GM06990 (cell line): ENCODE data around the gene EAF1.

ENCODE experiments used
- DNase-seq: peaks from one replicate; pipeline ENCODE4 v3.0.0-alpha.2; 2011; ENCODE audit not compliant: insufficient read length; ENCODE audit errors: extremely low read depth
- H3K27me3 ChIP-seq: replicated peaks from 2 replicates; pipeline ENCODE4 v1.6.0; 2011; ENCODE audit warnings: low read length; ENCODE audit not compliant: control insufficient read depth, insufficient read depth
- H3K36me3 ChIP-seq: 2 replicates; pipeline ENCODE4 v1.5.1; 2011; ENCODE audit warnings: low read length; ENCODE audit not compliant: control insufficient read depth, insufficient read depth
- H3K4me3 ChIP-seq: replicated peaks from 2 replicates; pipeline ENCODE4 v1.5.1; 2011; ENCODE audit warnings: low read depth, mild to moderate bottlenecking, control low read depth, low read length
- CTCF ChIP-seq: IDR thresholded peaks from 2 replicates; pipeline ENCODE4 v1.5.1; 2011; ENCODE audit warnings: low read length, control low read depth, mild to moderate bottlenecking, inconsistent platforms; ENCODE audit not compliant: insufficient read depth, poor library complexity, severe bottlenecking

EAF1 gene

GRCh38 chr3:15450438-15451215, 23.2 kb downstream of the EAF1 start:
- no peak for DNase-seq
- TF ChIP-seq CTCF, result no peak
- H3K36me3 ChIP-seq, result no peaks in the 10 kb centered on the region
- no peaks in the 10 kb centered on the region for H3K27me3 ChIP-seq
- no peak overlapping the region for H3K4me3 ChIP-seq

GRCh38 chr3:15451216-15452113, 24.1 kb downstream of the EAF1 start:
- Histone ChIP-seq H3K27me3 (no peaks in the 10 kb centered on the region), H3K4me3 (no peak overlapping the region), H3K36me3 (no peaks in the 10 kb centered on the region)
- DNase-seq, result no peak
- no peak for TF ChIP-seq CTCF

- no peak for TF ChIP-seq CTCF
- no peaks in the 10 kb centered on the region for H3K36me3 ChIP-seq
- no peak for DNase-seq
These were observed 24.8 kb downstream of the EAF1 start for GRCh38 chr3:15452156-15452555.

GRCh38 chr3:15452961-15453360, 25.6 kb downstream of the EAF1 start:
- no peak for DNase-seq
- no peak for TF ChIP-seq CTCF
- Histone ChIP-seq H3K4me3 (no peak overlapping the region), H3K27me3 (no peaks in the 10 kb centered on the region), H3K36me3 (no peaks in the 10 kb centered on the region)

More at GRCh38 chr3:15452156-15452555, 24.8 kb downstream of the EAF1 start:
- no peaks in the 10 kb centered on the region for H3K27me3 ChIP-seq
- no peak overlapping the region for H3K4me3 ChIP-seq

- no peaks in the 10 kb centered on the region for H3K36me3 ChIP-seq
These were observed 26.1 kb downstream of the EAF1 start for GRCh38 chr3:15453501-15453900.

More at GRCh38 chr3:15453501-15453900, 26.1 kb downstream of the EAF1 start:
- Histone ChIP-seq H3K27me3 (no peaks in the 10 kb centered on the region), H3K4me3 (no peak overlapping the region)
- no peak for TF ChIP-seq CTCF
- DNase-seq, result no peak
